Measurements from ENCODE around the gene SLC22A23. TPM values are rescaled to one million over a fixed set of nuclear protein-coding genes. Genes with fewer than 3 reads are reported as not detected.

Gene SLC22A23
- total RNA-seq, 1 donor from 2014 or later: 27.8 TPM

GRCh38 chr6:3221578-3221977 lies 235.3 kb downstream of the SLC22A23 start:
- no peak for TF ChIP-seq CTCF (IDR thresholded peaks at IDR 0.05)

GRCh38 chr6:3220366-3220765 lies 236.5 kb downstream of the SLC22A23 start:
- DNase-seq (no peak), ATAC-seq (no peak)
- H3K4me1 ChIP-seq: no peaks in the 10 kb centered on the region
- H3K4me3 ChIP-seq: no peak overlapping the region
- H3K36me3 ChIP-seq: no peaks in the 10 kb centered on the region
- no peak for TF ChIP-seq CTCF (IDR thresholded peaks at IDR 0.05)
- H3K27ac ChIP-seq: no peak overlapping the region
- intact Hi-C loops (cut with DNase I): no loop called here
- peaks cover 5% of the 10 kb centered on the region for H3K27me3 ChIP-seq (ENCODE audit: low read depth)
- no peaks in the 10 kb centered on the region for H3K9me3 ChIP-seq

More at GRCh38 chr6:3221578-3221977, 235.3 kb downstream of the SLC22A23 start:
- peaks cover 3% of the 10 kb centered on the region for H3K4me1 ChIP-seq
- peaks cover 13% of the 10 kb centered on the region for H3K27me3 ChIP-seq (ENCODE audit: low read depth)
- H3K36me3 ChIP-seq: no peaks in the 10 kb centered on the region
- no peak for ATAC-seq
- H3K27ac ChIP-seq: no peak overlapping the region
- no peaks in the 10 kb centered on the region for H3K9me3 ChIP-seq
- no peak for DNase-seq
- no peak overlapping the region for H3K4me3 ChIP-seq
- intact Hi-C loops (cut with DNase I): no loop called here

Other genes with a start within 250 kb of the SLC22A23 start
- gene TUBB2B, start 229.4 kb downstream of the SLC22A23 start, total RNA-seq: 0.59 TPM
- gene PSMG4, start 198.1 kb downstream of the SLC22A23 start, total RNA-seq: 19.1 TPM